IPS-20b (cell line): ENCODE data around the gene BTBD19.
A peak's percentile ranks its signal among the peaks of the same experiment; 100 is the strongest.
"Not testable (repeated sequence)": the region's sequence is repeated elsewhere in the genome, so short reads cannot be mapped to it uniquely, and the experiment has no call there.

Experiments used
- H3K27ac ChIP-seq: one replicate; pipeline ENCODE4 v1.5.1; 2013; ENCODE audit warnings: low read length
- H3K27me3 ChIP-seq: 2 replicates; pipeline ENCODE4 v1.6.1; 2013; ENCODE audit warnings: mild to moderate bottlenecking, low read length, inconsistent platforms; ENCODE audit not compliant: insufficient read depth
- H3K36me3 ChIP-seq: 2 replicates; pipeline ENCODE4 v1.6.1; 2013; ENCODE audit warnings: low read depth, mild to moderate bottlenecking, inconsistent platforms, low read length, moderate library complexity; ENCODE audit not compliant: insufficient read depth
- H3K4me1 ChIP-seq: 2 replicates; pipeline ENCODE4 v1.6.1; 2013; ENCODE audit warnings: mild to moderate bottlenecking, control low read depth, inconsistent platforms, low read length, moderate library complexity; ENCODE audit not compliant: insufficient read depth
- H3K4me3 ChIP-seq: 2 replicates; pipeline ENCODE4 v1.5.1; 2013; ENCODE audit warnings: mild to moderate bottlenecking, low read length, inconsistent platforms
- H3K9ac ChIP-seq: 2 replicates; pipeline ENCODE4 v1.6.1; 2013; ENCODE audit warnings: low read depth, mild to moderate bottlenecking, inconsistent platforms, low read length, moderate library complexity
- H3K9me3 ChIP-seq: 2 replicates; pipeline ENCODE4 v1.6.1; 2013; ENCODE audit warnings: mild to moderate bottlenecking, low read depth, low read length, inconsistent platforms; ENCODE audit not compliant: insufficient read depth

The BTBD19 gene

DNA sequence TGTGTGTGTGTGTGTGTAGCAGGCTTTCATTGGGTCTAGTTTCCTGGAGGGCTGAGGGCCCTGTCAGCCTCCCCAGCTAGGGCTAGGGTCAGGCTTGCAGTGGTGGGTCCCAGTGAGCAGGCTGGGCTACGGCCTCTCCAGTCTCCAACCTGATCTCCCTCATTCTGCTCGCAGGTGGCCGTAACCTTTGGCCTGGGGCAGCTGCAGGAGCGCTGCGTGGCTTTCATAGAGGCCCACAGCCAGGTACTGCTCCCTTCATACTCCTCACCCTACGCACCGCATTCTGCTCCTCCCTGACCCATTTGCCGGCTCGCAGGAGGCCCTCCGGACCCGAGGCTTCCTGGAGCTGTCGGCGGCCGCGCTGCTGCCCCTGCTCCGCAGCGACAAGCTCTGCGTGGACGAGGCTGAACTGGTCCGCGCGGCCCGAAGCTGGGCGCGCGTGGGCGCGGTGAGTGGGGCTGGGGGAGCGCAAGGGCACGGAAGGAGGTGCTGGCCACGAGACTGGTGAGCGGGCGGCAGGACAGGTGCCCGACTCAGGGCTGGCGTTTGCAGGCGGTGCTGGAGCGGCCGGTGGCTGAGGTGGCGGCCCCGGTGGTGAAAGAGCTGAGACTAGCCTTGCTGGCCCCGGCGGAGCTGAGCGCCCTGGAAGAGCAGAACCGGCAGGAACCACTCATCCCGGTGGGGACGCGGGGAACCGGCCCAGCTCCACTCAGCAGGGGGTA is 4.7 kb downstream of the BTBD19 start:
- H3K27ac ChIP-seq, result no peak overlapping the region
- no peaks in the 10 kb centered on the region for H3K27me3 ChIP-seq
- H3K36me3 ChIP-seq, result no peaks in the 10 kb centered on the region
- peaks cover 15% of the 10 kb centered on the region; the same call in 1 of the 2 replicates for H3K4me1 ChIP-seq
- no peaks in the 10 kb centered on the region for H3K9me3 ChIP-seq
- H3K9ac ChIP-seq, result no peak overlapping the region
- H3K4me3 ChIP-seq, result peak overlapping the region; percentile 35; the same call in 1 of the 2 replicates

DNA sequence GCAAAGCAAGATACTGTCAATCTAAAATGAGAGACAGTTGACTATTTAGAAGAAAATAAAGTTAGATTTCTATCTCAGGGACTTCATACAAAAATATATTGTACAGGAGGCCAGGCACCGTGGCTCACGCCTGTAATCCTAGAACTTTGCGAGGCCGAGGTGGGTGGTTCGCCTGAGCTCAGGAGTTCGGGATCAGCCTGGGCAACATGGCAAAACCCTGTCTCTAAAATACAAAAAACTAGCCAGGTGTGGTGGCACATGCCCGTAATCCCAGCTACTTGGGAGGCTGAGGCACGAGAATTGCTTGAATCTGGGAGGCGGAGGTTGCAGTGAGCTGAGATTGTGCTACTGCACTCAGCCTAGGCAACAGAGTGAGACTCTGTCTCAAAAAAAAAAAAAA is 7.6 kb downstream of the BTBD19 start:
- not testable (repeated sequence) for H3K36me3 ChIP-seq, H3K4me1 ChIP-seq, H3K9ac ChIP-seq, H3K9me3 ChIP-seq, H3K27ac ChIP-seq, H3K27me3 ChIP-seq, H3K4me3 ChIP-seq

DNA sequence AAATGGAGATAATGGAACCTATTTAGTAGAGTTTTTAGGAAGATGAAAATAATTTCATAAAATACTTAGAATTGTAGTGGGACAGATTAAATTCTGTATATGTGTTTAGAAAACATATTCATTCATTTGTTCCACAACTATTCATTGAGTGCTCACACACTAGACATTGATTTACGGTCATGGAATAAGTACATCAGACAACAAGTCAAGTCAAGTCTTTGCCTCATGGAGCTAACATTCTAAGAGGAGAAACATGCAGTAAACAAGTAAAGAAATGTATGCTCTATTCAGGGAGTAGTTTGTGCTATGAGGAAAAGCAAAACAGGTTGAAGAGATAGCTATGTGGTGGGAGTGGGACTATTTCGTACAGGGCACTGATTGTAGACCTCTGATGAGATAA is 9.0 kb downstream of the BTBD19 start:
- H3K9me3 ChIP-seq, result no peaks in the 10 kb centered on the region
- no peaks in the 10 kb centered on the region for H3K27me3 ChIP-seq
- H3K9ac ChIP-seq, result no peak overlapping the region
- no peaks in the 10 kb centered on the region for H3K4me1 ChIP-seq
- H3K27ac ChIP-seq, result no peak overlapping the region
- H3K4me3 ChIP-seq, result no peak overlapping the region
- no peaks in the 10 kb centered on the region for H3K36me3 ChIP-seq

DNA sequence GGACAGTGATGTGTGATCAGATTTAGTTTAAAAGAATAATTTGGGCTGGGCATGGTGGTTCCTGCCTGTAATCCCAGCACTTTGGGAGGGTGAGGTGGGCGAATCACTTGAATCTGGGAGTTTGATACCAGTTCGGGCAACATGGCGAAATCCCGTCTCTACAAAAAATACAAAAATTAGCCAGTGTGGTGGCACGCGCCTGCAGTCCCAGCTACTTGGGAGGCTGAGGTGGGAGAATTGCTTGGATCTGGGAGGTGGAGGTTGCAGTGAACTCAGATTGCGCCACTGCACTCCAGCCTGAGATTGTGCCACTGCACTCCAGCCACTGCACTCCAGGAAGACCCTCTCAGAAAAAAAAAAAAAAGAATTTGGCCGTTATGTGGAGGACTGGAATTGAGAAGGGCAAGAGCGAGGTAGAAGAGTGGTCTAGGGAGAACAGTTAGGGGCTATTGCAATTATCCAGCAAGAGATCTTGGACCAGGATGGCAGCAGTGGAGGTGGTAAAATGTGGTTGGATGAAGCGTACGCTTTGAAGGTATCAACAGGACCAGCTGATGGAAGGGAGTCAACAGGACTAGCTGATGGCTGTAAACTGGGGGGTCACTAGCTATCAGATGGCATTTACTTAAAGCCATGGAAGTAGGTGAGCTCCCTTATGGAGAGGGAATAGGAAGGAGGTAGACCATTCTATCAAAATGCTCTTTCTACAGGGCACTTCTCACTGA is 9.6 kb downstream of the BTBD19 start:
- H3K27me3 ChIP-seq, result no peaks in the 10 kb centered on the region
- no peak overlapping the region for H3K27ac ChIP-seq
- no peak overlapping the region for H3K9ac ChIP-seq
- H3K4me1 ChIP-seq, result no peaks in the 10 kb centered on the region
- H3K4me3 ChIP-seq, result no peak overlapping the region
- H3K9me3 ChIP-seq, result no peaks in the 10 kb centered on the region
- H3K36me3 ChIP-seq, result no peaks in the 10 kb centered on the region

DNA sequence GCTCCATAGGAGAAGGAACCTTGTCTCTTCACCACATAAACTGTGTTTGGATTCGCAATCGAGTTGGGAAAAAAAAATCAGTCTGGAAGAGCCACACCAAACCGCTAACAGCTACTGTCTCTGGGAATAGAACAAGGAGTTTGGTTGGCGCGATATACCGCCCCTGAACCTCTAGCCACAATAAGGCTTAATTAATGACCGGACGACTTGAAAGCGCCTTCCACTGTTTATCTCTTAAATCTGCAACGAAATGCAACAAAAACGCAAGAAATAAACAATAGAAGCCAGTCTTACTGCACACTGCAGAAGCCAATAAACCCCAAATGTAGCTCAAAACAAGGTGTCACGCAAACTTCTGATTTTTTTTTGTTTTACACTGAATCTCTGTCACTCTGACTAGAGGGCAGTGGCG is 10.9 kb downstream of the BTBD19 start:
- Histone ChIP-seq H3K4me1 (no peaks in the 10 kb centered on the region), H3K9me3 (no peaks in the 10 kb centered on the region), H3K36me3 (no peaks in the 10 kb centered on the region), H3K9ac (peak overlapping the region; percentile 5; the same call in 1 of the 2 replicates), H3K27me3 (no peaks in the 10 kb centered on the region), H3K27ac (no peak overlapping the region), H3K4me3 (peak overlapping the region; percentile 50)

DNA sequence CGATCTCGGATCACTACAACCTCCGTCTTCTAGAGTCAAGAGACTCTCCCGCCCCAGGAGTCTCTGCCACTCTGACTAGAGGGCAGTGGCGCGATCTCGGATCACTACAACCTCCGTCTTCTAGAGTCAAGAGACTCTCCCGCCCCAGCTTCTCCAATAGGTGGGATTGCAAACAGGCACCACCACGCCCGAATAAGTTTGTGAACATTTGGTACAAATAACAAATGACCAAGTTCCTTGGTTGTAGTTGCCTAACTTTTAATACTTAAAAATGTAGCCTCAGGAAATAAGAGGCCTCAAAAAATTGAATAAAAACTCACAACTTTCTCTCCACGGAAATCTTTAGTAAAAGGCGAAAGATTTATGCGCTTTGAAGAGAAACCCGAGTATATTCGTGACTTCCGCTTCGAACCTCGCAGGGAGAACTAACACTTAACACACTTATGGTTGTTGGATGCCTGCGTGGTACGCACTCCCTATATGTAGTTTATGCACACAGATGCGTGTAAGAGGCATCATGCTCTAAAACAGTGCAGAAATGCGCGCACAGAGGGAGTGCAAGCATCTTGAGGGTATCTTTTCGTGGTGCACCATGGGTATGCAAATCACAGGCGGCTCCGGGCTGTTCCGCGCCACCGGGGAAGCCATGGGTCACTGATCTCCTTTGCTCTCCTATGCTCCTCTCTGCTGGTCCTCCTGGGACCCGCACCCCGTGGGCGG is 11.4 kb downstream of the BTBD19 start:
- Histone ChIP-seq H3K27me3 (no peaks in the 10 kb centered on the region), H3K27ac (peak overlapping the region; percentile 84), H3K4me1 (no peaks in the 10 kb centered on the region), H3K9ac (peak overlapping the region; percentile 89), H3K4me3 (peak overlapping the region; percentile 70), H3K36me3 (no peaks in the 10 kb centered on the region), H3K9me3 (no peaks in the 10 kb centered on the region)

DNA sequence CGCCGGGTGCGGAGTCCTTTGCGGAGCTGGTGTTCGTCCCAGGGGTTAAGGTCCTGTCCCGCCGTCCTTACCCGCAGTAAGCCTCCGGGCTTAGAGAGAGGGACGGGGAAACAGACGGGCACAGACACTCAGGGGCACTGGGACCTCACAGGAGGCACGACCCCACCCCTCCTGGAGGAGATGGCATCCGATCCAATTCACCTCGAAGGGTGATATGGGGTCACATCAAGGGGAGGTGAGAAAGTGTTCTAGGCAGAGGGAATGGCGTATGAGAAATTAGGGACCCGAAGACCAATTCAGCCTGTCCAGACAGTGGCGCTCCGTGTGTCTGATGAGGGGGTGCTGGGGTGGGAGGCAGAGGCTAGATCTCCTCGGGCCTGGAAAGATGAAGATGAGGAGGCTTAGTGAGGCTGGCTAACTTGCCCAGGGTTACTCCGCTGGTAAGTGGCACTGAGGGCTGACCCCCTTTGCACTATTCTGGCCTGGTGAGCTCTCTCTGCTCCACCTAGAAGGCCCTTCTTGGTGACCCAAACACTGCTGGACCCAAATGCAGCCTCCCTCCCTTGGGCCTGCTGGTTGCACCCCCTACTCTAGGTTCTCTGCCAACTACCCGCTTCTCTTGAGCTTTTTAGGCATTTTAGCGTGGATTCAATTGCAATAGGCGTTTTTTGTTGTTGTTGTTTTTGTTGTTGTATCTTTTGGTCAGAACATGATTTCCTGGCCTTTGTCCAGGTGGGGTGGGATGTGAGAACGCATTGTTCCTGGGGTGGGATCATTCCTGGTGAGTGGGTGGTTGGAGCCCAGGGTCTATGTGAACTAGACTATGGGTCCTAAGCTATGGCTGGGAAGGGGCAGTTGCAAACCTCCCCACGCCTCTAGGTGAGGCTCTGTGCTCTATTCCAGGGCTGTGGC is 12.3 kb downstream of the BTBD19 start:
- peak overlapping the region; percentile 70 for H3K4me3 ChIP-seq
- no peaks in the 10 kb centered on the region for H3K27me3 ChIP-seq

DNA sequence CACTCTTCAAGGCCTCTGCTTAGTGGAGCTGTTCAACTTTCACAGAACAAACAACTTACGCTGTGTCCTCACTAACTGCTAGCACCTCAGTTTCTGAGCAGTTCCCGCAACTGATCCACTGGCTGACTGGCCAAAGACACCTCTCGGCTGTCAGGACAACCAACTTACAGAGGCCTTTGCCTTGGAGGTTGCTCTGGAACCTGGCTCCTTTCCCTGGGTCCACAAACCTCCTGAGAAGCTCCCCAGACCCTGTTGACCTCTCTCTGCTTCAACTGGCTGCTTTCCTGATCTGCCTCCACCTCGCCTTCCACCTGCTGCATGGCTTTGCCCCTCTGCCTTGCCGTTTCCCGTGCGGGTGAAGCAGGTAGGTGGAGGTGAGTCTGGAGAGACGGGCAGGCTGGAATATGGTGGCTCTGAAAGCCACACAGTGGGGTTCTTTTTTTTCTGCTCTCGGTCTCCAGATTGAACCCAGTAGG is 13.0 kb downstream of the BTBD19 start:
- H3K9me3 ChIP-seq, result no peaks in the 10 kb centered on the region
- H3K27ac ChIP-seq, result no peak overlapping the region
- H3K9ac ChIP-seq, result no peak overlapping the region
- no peaks in the 10 kb centered on the region for H3K36me3 ChIP-seq
- no peaks in the 10 kb centered on the region for H3K4me1 ChIP-seq
- no peaks in the 10 kb centered on the region for H3K27me3 ChIP-seq
- H3K4me3 ChIP-seq, result no peak overlapping the region

More for the DNA sequence above, 12.3 kb downstream of the BTBD19 start:
- no peaks in the 10 kb centered on the region for H3K36me3 ChIP-seq
- no peaks in the 10 kb centered on the region for H3K4me1 ChIP-seq
- peak overlapping the region; percentile 89 for H3K9ac ChIP-seq
- H3K27ac ChIP-seq, result peak overlapping the region; percentile 84
- no peaks in the 10 kb centered on the region for H3K9me3 ChIP-seq

DNA sequence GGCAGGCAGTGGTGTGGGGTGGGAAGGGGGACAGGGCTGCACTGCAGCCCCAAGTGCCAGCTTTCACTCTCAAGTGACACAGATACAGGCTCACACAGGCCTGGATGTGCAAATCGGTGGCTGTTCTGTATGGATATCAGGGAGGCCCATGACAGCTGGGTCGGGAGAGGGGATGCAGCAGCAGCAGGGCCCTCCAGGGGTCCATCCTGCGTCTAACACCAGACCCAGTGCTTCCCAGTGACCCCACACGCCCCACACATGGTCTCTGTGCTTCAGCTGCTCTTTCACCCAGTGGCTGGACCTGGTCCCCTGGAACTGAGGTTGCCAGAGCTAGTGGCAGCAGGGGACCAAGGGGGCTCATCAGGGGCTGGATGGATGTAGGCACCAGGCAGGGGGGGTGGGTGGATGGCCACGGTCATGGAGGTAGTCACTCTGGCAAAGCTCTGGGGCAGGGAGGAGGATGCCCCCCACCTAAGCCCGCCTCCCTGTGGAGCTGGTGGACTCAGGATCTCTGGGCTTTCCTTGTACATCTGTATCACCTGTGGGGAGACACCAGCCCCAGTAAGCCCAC is 13.9 kb downstream of the BTBD19 start:
- Histone ChIP-seq H3K9me3 (no peaks in the 10 kb centered on the region), H3K27ac (no peak overlapping the region), H3K4me1 (no peaks in the 10 kb centered on the region), H3K27me3 (no peaks in the 10 kb centered on the region), H3K9ac (no peak overlapping the region), H3K36me3 (no peaks in the 10 kb centered on the region), H3K4me3 (no peak overlapping the region)

DNA sequence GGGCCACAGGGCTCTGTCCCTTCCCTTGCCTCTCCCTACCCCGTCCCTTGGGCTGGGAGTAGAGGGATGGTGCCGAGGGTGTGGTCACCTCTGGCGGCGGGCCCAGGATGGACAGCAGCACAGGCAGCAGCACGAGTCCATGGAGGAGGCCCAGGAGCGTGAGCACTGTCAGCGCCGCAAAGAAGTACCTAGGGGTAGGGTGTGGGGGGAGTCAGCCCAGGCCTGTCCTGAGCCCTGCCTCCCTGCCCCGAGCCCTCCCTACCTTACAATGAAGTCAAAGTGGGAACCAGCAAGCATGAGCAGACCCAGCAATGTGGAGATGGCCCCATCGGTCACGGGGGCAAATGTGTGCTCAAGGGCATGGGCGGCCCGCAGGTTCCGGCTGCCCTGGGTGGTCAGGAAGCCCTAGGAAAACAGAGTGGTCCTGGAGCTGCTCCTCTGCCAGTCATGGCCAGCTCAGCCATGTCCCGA is 14.7 kb downstream of the BTBD19 start:
- no peak overlapping the region for H3K9ac ChIP-seq
- H3K27me3 ChIP-seq, result no peaks in the 10 kb centered on the region
- no peaks in the 10 kb centered on the region for H3K4me1 ChIP-seq
- no peaks in the 10 kb centered on the region for H3K36me3 ChIP-seq
- H3K4me3 ChIP-seq, result no peak overlapping the region
- H3K27ac ChIP-seq, result no peak overlapping the region
- H3K9me3 ChIP-seq, result no peaks in the 10 kb centered on the region

DNA sequence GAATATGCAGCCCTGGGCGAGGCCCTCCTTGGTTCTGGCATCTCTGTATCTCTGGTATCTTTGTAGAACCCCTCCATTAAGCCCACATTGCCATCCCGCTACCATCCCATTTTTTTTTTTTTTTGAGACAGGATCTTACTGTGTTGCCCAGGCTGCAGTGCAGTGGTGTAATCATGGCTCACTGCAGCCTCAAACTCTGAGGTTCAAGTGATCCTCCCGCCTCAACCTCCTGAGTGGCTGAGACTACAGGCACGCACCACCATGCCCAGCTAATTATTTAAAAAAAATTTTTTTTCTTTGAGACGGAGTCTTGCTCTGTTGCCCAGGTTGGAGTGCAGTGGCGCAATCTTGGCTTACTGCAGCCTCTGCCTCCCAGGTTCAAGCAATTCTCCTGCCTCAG is 16.1 kb downstream of the BTBD19 start:
- H3K4me3 ChIP-seq, H3K4me1 ChIP-seq, H3K9me3 ChIP-seq, H3K27me3 ChIP-seq, H3K9ac ChIP-seq, H3K27ac ChIP-seq, H3K36me3 ChIP-seq: not testable (repeated sequence)
